SK-N-SH treated with all-trans-retinoic acid at 6 μM for 48 hours (cell line): ENCODE data around the gene KCNMB2.

Experiments
- ATAC-seq: fragments of 200-7000 bp; cut with Tn5 transposase; 3 replicates; pipeline ENCODE4 v1.9.1; 2020; ENCODE audit warnings: mild to moderate bottlenecking, moderate library complexity
- ARNTL ChIP-seq: fragments of 450-650 bp; formaldehyde crosslinking; IDR thresholded peaks from 2 replicates; pipeline ENCODE4 v1.5.0; 2020; ENCODE audit warnings: low read depth, mild to moderate bottlenecking, moderate library complexity, borderline replicate concordance
- BACH2 ChIP-seq: fragments of 250-450 bp; sonication (Bioruptor Pico); IDR thresholded peaks from 2 replicates; pipeline ENCODE4 v1.9.0; 2021; ENCODE audit warnings: mild to moderate bottlenecking, borderline replicate concordance
- CSDC2 ChIP-seq: fragments of 250-450 bp; sonication (Bioruptor Pico); IDR thresholded peaks from 2 replicates; pipeline ENCODE4 v1.5.0; 2020; ENCODE audit warnings: mild to moderate bottlenecking, moderate library complexity
- ESRRG ChIP-seq: fragments of 250-450 bp; sonication (Bioruptor Pico); IDR thresholded peaks from 2 replicates; pipeline ENCODE4 v1.6.1; 2021; ENCODE audit warnings: mild to moderate bottlenecking
- GLIS3 ChIP-seq: fragments of 250-450 bp; sonication (Bioruptor Pico); IDR thresholded peaks from 2 replicates; pipeline ENCODE4 v1.5.0; 2020; ENCODE audit warnings: mild to moderate bottlenecking, moderate library complexity
- OSR1 ChIP-seq: fragments of 250-450 bp; sonication (Bioruptor Pico); IDR thresholded peaks from 2 replicates; pipeline ENCODE4 v1.8.0; 2022; ENCODE audit warnings: moderate library complexity, mild to moderate bottlenecking, inconsistent platforms
- PPARA ChIP-seq: fragments of 250-450 bp; sonication (Bioruptor Pico); IDR thresholded peaks from 2 replicates; pipeline ENCODE4 v1.5.0; 2020; ENCODE audit warnings: mild to moderate bottlenecking, borderline replicate concordance
- RARB ChIP-seq: fragments of 250-450 bp; sonication (Bioruptor Pico); IDR thresholded peaks from 2 replicates; pipeline ENCODE4 v1.8.0; 2021; ENCODE audit warnings: mild to moderate bottlenecking, moderate library complexity
- SNAI2 ChIP-seq: fragments of 250-450 bp; sonication (Bioruptor Pico); IDR thresholded peaks from 2 replicates; pipeline ENCODE4 v1.5.0; 2020; ENCODE audit warnings: mild to moderate bottlenecking, moderate library complexity
- TCF4 ChIP-seq: fragments of 250-450 bp; sonication (Bioruptor Pico); IDR thresholded peaks from 2 replicates; pipeline ENCODE4 v1.8.0; 2021; ENCODE audit warnings: mild to moderate bottlenecking, moderate library complexity, borderline replicate concordance
- TOX ChIP-seq: fragments of 250-450 bp; sonication (Bioruptor Pico); IDR thresholded peaks from 2 replicates; pipeline ENCODE4 v1.8.0; 2021; ENCODE audit warnings: mild to moderate bottlenecking, moderate library complexity, borderline replicate concordance
- ZC3H10 ChIP-seq: fragments of 250-450 bp; sonication (Bioruptor Pico); IDR thresholded peaks from 2 replicates; pipeline ENCODE4 v1.5.1; 2021; ENCODE audit warnings: mild to moderate bottlenecking, moderate library complexity
- ZFP3 ChIP-seq: fragments of 250-450 bp; sonication (Bioruptor Pico); IDR thresholded peaks from 2 replicates; pipeline ENCODE4 v1.5.0; 2020; ENCODE audit warnings: mild to moderate bottlenecking, moderate library complexity
- ZNF565 ChIP-seq: fragments of 450-650 bp; formaldehyde crosslinking; conservative IDR thresholded peaks from 2 replicates; pipeline ENCODE4 v1.5.0; 2020; ENCODE audit warnings: low read depth, mild to moderate bottlenecking, moderate library complexity
- ZNF70 ChIP-seq: fragments of 450-650 bp; formaldehyde crosslinking; IDR thresholded peaks from 2 replicates; pipeline ENCODE4 v1.5.0; 2020; ENCODE audit warnings: mild to moderate bottlenecking, moderate library complexity
- ZNF8 ChIP-seq: fragments of 450-650 bp; formaldehyde crosslinking; IDR thresholded peaks from 2 replicates; pipeline ENCODE4 v1.5.0; 2020; ENCODE audit warnings: mild to moderate bottlenecking, moderate library complexity
- TF ChIP-seq, protein P1 (sequence below): fragments of 250-450 bp; sonication (Bioruptor Pico); IDR thresholded peaks from 2 replicates; pipeline ENCODE4 v1.5.1; 2020; ENCODE audit warnings: low read depth, mild to moderate bottlenecking, moderate library complexity
- TF ChIP-seq, protein P2 (sequence below): fragments of 250-450 bp; sonication (Bioruptor Pico); IDR thresholded peaks from 2 replicates; pipeline ENCODE4 v1.8.0; 2021; ENCODE audit warnings: low read depth, mild to moderate bottlenecking, moderate library complexity, borderline replicate concordance
- TF ChIP-seq, protein P3 (sequence below): fragments of 250-450 bp; sonication (Bioruptor Pico); IDR thresholded peaks from 2 replicates; pipeline ENCODE4 v1.5.0; 2020; ENCODE audit warnings: mild to moderate bottlenecking, moderate library complexity
- TF ChIP-seq, protein P4 (sequence below): fragments of 250-450 bp; sonication (Bioruptor Pico); IDR thresholded peaks from 2 replicates; pipeline ENCODE4 v1.5.1; 2021; ENCODE audit warnings: mild to moderate bottlenecking, moderate library complexity

Gene KCNMB2

DNA sequence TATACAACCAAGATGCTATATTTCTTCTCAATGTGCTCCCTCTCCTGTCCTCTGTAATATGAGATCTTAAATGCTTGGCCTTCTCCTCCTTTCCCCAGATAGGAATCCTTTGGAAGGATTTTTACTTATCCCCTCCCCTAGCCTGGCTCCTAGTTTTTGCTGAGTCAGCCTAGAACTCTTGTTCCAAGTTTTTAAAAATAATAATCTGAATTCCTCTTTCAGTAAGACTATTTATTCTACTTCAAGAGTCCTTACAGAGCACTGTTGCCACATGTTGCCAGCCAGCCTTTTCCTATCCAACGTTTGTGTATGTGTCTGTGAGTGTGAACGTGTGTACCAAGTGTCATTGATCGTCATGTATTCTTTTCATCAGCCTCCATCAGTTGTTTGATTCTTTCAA, 11.0 kb upstream of the KCNMB2 start:
- TF ChIP-seq ESRRG (CRISPR knock-in tag) (no peak), ZNF565 (no peak), PPARA (no peak), SNAI2 (CRISPR knock-in tag) (no peak), GLIS3 (CRISPR knock-in tag) (no peak), RARB (CRISPR knock-in tag) (no peak), BACH2 (CRISPR knock-in tag) (no peak), TOX (no peak), ZC3H10 (CRISPR knock-in tag) (no peak), ARNTL (no peak), CSDC2 (no peak), TCF4 (CRISPR knock-in tag) (no peak), ZFP3 (no peak), OSR1 (CRISPR knock-in tag) (no peak)
- TF ChIP-seq, protein P1, sequence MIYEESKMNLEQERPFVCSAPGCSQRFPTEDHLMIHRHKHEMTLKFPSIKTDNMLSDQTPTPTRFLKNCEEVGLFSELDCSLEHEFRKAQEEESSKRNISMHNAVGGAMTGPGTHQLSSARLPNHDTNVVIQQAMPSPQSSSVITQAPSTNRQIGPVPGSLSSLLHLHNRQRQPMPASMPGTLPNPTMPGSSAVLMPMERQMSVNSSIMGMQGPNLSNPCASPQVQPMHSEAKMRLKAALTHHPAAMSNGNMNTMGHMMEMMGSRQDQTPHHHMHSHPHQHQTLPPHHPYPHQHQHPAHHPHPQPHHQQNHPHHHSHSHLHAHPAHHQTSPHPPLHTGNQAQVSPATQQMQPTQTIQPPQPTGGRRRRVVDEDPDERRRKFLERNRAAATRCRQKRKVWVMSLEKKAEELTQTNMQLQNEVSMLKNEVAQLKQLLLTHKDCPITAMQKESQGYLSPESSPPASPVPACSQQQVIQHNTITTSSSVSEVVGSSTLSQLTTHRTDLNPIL (CRISPR knock-in tag) = no peak
- TF ChIP-seq, protein P2, sequence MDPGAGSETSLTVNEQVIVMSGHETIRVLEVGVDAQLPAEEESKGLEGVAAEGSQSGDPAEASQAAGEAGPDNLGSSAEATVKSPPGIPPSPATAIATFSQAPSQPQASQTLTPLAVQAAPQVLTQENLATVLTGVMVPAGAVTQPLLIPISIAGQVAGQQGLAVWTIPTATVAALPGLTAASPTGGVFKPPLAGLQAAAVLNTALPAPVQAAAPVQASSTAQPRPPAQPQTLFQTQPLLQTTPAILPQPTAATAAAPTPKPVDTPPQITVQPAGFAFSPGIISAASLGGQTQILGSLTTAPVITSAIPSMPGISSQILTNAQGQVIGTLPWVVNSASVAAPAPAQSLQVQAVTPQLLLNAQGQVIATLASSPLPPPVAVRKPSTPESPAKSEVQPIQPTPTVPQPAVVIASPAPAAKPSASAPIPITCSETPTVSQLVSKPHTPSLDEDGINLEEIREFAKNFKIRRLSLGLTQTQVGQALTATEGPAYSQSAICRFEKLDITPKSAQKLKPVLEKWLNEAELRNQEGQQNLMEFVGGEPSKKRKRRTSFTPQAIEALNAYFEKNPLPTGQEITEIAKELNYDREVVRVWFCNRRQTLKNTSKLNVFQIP (CRISPR knock-in tag) = no peak
- TF ChIP-seq, protein P3, sequence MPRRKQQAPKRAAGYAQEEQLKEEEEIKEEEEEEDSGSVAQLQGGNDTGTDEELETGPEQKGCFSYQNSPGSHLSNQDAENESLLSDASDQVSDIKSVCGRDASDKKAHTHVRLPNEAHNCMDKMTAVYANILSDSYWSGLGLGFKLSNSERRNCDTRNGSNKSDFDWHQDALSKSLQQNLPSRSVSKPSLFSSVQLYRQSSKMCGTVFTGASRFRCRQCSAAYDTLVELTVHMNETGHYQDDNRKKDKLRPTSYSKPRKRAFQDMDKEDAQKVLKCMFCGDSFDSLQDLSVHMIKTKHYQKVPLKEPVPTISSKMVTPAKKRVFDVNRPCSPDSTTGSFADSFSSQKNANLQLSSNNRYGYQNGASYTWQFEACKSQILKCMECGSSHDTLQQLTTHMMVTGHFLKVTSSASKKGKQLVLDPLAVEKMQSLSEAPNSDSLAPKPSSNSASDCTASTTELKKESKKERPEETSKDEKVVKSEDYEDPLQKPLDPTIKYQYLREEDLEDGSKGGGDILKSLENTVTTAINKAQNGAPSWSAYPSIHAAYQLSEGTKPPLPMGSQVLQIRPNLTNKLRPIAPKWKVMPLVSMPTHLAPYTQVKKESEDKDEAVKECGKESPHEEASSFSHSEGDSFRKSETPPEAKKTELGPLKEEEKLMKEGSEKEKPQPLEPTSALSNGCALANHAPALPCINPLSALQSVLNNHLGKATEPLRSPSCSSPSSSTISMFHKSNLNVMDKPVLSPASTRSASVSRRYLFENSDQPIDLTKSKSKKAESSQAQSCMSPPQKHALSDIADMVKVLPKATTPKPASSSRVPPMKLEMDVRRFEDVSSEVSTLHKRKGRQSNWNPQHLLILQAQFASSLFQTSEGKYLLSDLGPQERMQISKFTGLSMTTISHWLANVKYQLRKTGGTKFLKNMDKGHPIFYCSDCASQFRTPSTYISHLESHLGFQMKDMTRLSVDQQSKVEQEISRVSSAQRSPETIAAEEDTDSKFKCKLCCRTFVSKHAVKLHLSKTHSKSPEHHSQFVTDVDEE (CRISPR knock-in tag) = no peak
- TF ChIP-seq, protein P4, sequence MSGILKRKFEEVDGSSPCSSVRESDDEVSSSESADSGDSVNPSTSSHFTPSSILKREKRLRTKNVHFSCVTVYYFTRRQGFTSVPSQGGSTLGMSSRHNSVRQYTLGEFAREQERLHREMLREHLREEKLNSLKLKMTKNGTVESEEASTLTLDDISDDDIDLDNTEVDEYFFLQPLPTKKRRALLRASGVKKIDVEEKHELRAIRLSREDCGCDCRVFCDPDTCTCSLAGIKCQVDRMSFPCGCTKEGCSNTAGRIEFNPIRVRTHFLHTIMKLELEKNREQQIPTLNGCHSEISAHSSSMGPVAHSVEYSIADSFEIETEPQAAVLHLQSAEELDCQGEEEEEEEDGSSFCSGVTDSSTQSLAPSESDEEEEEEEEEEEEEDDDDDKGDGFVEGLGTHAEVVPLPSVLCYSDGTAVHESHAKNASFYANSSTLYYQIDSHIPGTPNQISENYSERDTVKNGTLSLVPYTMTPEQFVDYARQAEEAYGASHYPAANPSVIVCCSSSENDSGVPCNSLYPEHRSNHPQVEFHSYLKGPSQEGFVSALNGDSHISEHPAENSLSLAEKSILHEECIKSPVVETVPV = no peak

DNA sequence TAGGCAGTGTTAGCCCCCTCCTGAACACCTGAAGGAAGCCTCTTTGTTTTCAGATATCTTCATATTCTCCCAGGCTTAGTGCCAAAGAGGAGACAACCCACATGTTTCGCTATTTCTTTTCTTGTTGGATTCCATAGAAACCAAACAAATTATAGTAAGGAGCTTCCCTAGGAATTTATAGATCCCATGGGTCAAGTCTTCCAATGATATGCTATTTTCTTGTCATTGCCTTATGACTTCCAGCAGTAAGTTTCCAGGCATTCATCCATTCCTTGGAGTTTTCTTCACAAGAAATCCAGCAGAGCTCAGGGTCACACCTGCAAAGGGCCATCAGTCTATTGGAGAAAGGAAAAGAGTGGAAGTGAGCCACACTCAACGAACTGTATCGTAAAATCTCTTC, 9.9 kb upstream of the KCNMB2 start:
- no peak for ATAC-seq
- TF ChIP-seq TOX = no peak
- no peak for TF ChIP-seq RARB (CRISPR knock-in tag)
- no peak for TF ChIP-seq ZNF8 (CRISPR knock-in tag)
- no peak for TF ChIP-seq ZNF565
- no peak for TF ChIP-seq CSDC2
- TF ChIP-seq TCF4 (CRISPR knock-in tag) = no peak
- TF ChIP-seq, protein P1 (CRISPR knock-in tag) = no peak
- TF ChIP-seq, protein P3 (CRISPR knock-in tag) = no peak
- no peak for TF ChIP-seq ZFP3
- no peak for TF ChIP-seq ARNTL
- no peak for TF ChIP-seq ZC3H10 (CRISPR knock-in tag)
- TF ChIP-seq PPARA = no peak
- TF ChIP-seq ZNF70 = no peak
- TF ChIP-seq, protein P2 (CRISPR knock-in tag) = no peak
- TF ChIP-seq SNAI2 (CRISPR knock-in tag) = no peak
- TF ChIP-seq, all 23 proteins: peak for 0

More for the DNA sequence above, 11.0 kb upstream of the KCNMB2 start:
- ATAC-seq = no peak
